ENCODE data around the gene TAF6L. TPM values are rescaled to one million over a fixed set of nuclear protein-coding genes. Genes with fewer than 3 reads are reported as not detected.
A peak's percentile ranks its signal among the peaks of the same experiment; 100 is the strongest.

TAF6L gene
- total RNA-seq, 2 donors from 2014 or later: 37.4 to 41.7 TPM

DNA sequence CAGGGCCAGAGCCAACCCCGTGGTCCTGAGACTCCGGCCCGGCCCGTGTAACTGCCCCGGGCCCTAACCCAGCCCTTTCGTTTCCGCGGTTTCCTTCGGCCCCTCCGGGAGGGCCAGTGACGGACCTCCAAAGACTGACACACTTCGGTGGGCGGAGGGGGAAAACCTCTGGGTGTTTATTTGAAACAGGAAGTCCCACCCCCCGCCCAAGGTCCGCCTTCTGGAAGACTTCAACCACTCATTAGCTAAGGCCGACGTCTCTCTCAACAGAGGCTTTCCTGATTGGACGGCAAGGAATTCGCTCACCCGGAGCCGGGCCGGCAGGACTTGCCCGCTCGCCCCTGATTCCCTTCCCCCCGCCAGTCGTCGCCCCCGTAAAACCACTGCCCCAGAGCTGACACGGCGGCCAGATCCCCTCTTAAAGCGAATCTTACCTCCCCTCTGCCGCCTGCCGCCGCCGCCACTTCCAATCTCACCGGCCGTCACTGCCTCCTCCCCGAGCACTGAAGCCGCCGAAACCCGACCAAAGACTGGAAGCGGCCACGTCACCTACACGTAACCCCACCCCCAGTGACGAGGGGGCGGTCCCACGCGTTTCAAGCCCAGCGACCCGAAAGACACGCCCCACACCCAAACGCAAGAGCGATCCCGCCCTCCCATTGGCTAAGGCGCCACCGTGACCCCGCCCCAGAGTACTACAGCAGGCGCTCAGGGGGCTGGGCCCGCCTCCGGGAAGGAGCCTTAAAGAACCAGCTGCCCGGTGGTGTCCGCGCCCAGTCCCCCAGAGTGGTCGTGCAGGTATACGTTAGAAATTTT, 60.5 kb downstream of the TAF6L start, which contains the start of gene STX5:
TSS of gene STX5 (minus strand) at position 532 of the 816 bp plus-strand sequence. CDS start 808 bp downstream, outside the sequence.
- H3K27ac ChIP-seq (ENCODE audit: low read depth, low read length): peak within 1 kb of the TSS; percentile 97
- Mint-ChIP-seq H3K9me3 (peaks cover 2% of the 10 kb centered on the region), H3K4me1 (peaks cover 20% of the 10 kb centered on the region), H3K36me3 (ENCODE audit: low read depth) (peaks cover 46% of the 10 kb centered on the region), H3K4me3 (peak within 1 kb of the TSS; percentile 99), H3K27me3 (ENCODE audit: insufficient read depth) (no peaks in the 10 kb centered on the region), H3K27ac (peak within 1 kb of the TSS; percentile 100)
- TF ChIP-seq, protein P1, sequence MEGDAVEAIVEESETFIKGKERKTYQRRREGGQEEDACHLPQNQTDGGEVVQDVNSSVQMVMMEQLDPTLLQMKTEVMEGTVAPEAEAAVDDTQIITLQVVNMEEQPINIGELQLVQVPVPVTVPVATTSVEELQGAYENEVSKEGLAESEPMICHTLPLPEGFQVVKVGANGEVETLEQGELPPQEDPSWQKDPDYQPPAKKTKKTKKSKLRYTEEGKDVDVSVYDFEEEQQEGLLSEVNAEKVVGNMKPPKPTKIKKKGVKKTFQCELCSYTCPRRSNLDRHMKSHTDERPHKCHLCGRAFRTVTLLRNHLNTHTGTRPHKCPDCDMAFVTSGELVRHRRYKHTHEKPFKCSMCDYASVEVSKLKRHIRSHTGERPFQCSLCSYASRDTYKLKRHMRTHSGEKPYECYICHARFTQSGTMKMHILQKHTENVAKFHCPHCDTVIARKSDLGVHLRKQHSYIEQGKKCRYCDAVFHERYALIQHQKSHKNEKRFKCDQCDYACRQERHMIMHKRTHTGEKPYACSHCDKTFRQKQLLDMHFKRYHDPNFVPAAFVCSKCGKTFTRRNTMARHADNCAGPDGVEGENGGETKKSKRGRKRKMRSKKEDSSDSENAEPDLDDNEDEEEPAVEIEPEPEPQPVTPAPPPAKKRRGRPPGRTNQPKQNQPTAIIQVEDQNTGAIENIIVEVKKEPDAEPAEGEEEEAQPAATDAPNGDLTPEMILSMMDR (conservative IDR thresholded peaks at IDR 0.05): no peak
- no peaks in the 10 kb centered on the region for H3K9me3 ChIP-seq (ENCODE audit: control insufficient read depth, low read length)
- peaks cover 2% of the 10 kb centered on the region for H3K4me1 ChIP-seq (ENCODE audit: control insufficient read depth, insufficient read depth, low read length)
- WGBS, 2 experiments (ENCODE audit: insufficient coverage in 1 of 2, insufficient read length in 1 of 2): 0% methylated on average over 9 to 65 of the region's 65 CpGs
- peak within 1 kb of the TSS; percentile 98 for H3K4me3 ChIP-seq (ENCODE audit: low read length)
- peak within 1 kb of the TSS; percentile 96 for H3K9ac ChIP-seq (ENCODE audit: extremely low read depth, low read length, poor library complexity, severe bottlenecking)
- H3K36me3 ChIP-seq (ENCODE audit: control insufficient read depth, insufficient read depth, low read length): peaks cover 55% of the 10 kb centered on the region
- peak; percentile 100 for DNase-seq
- no peaks in the 10 kb centered on the region for H3K27me3 ChIP-seq (ENCODE audit: control insufficient read depth, insufficient read depth, low read length, poor library complexity, severe bottlenecking)

DNA sequence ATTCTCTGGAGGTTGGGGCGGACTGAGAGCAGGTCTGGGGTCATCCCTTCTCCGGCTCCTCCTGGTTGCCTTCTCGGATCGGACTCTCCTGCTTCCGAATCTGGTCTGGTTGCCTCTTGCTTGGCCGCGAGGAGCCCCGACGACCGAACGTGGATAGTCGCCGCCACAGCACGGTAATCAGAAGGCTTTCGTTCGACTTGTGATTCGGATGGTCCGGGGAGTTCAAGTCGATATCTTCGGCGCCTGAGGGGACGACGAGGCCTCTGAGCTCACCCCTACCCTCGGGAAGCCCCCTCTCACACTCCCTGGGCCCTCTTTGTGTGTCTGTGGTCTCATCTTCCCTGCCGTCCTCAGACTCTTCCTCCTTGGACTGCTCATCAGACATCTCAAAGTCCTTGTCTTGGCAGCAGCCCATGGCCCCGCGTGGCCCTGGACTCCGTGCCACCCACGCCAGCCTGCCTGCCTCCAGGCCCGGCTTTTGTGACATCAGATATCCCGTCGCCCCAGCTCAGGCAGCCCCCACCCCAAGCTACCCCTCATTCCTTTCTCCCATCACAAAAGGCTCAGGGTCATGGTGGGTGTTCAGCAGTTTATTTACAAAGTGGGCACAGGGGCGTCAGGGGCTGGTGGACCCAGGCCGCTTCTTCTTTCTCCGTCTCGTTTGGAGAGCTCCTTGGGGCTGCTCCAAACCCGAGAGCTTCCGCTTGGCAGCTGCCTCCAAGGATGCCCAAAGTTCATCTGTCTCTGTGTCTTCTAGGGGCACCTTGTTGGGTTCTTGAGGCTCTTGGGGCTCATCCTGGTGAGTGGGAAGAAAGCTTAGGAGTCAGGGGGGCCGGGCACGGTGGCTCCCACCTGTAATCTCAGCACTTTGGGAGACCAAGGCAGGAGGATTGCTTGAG, 61.4 kb downstream of the TAF6L start, which contains the start of gene TEX54:
TSS of gene TEX54 (minus strand) at position 506 of the 899 bp plus-strand sequence.
- DNase-seq: no peak
- peak within 1 kb of the TSS; percentile 98 for H3K4me3 ChIP-seq (ENCODE audit: low read length)
- H3K9me3 ChIP-seq (ENCODE audit: control insufficient read depth, low read length): no peaks in the 10 kb centered on the region
- Mint-ChIP-seq H3K4me3 (peak within 1 kb of the TSS; percentile 99), H3K27ac (peak within 1 kb of the TSS; percentile 100), H3K4me1 (peaks cover 20% of the 10 kb centered on the region), H3K36me3 (ENCODE audit: low read depth) (peaks cover 40% of the 10 kb centered on the region), H3K9me3 (no peaks in the 10 kb centered on the region), H3K27me3 (ENCODE audit: insufficient read depth) (no peaks in the 10 kb centered on the region)
- peak within 1 kb of the TSS; percentile 97 for H3K27ac ChIP-seq (ENCODE audit: low read depth, low read length)
- peaks cover 49% of the 10 kb centered on the region for H3K36me3 ChIP-seq (ENCODE audit: control insufficient read depth, insufficient read depth, low read length)
- 4 to 19% methylated on average over 22 to 40 of the region's 40 CpGs for WGBS, 2 experiments (ENCODE audit: insufficient coverage in 1 of 2, insufficient read length in 1 of 2)
- TF ChIP-seq, protein P1 (conservative IDR thresholded peaks at IDR 0.05): no peak
- peak within 1 kb of the TSS; percentile 96 for H3K9ac ChIP-seq (ENCODE audit: extremely low read depth, low read length, poor library complexity, severe bottlenecking)
- H3K27me3 ChIP-seq (ENCODE audit: control insufficient read depth, insufficient read depth, low read length, poor library complexity, severe bottlenecking): no peaks in the 10 kb centered on the region
- peaks cover 2% of the 10 kb centered on the region for H3K4me1 ChIP-seq (ENCODE audit: control insufficient read depth, insufficient read depth, low read length)

DNA sequence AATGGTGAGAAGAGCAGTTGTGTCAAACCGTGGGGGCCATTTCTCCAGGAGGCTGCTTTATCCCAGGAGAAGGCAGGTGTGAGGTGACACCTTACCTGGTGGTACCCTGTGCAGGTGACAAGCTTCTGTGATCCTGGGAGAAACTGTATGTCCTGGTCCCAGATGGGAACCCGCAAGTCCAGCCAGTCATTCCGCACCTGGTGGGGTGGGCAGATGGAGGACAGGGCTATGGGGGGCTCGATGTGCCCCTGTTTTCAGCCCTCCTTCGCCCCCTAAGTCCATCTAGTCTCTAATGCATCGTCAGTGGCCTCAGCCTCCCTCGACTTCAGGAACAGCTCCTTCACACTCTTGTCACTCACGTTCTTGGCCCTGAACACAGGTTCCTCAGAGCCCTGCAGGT, 64.1 kb downstream of the TAF6L start:
- no peak for DNase-seq
- Histone ChIP-seq H3K36me3 (ENCODE audit: control insufficient read depth, insufficient read depth, low read length) (peaks cover 44% of the 10 kb centered on the region), H3K4me3 (ENCODE audit: low read length) (no peak overlapping the region), H3K27ac (ENCODE audit: low read depth, low read length) (no peak overlapping the region), H3K9ac (ENCODE audit: extremely low read depth, low read length, poor library complexity, severe bottlenecking) (no peak overlapping the region), H3K27me3 (ENCODE audit: control insufficient read depth, insufficient read depth, low read length, poor library complexity, severe bottlenecking) (no peaks in the 10 kb centered on the region), H3K9me3 (ENCODE audit: control insufficient read depth, low read length) (no peaks in the 10 kb centered on the region), H3K4me1 (ENCODE audit: control insufficient read depth, insufficient read depth, low read length) (no peaks in the 10 kb centered on the region)
- Mint-ChIP-seq H3K9me3 (no peaks in the 10 kb centered on the region), H3K27ac (no peak overlapping the region), H3K27me3 (ENCODE audit: insufficient read depth) (no peaks in the 10 kb centered on the region), H3K36me3 (ENCODE audit: low read depth) (peaks cover 35% of the 10 kb centered on the region), H3K4me3 (no peak overlapping the region), H3K4me1 (peaks cover 21% of the 10 kb centered on the region)
- TF ChIP-seq, protein P1 (conservative IDR thresholded peaks at IDR 0.05): no peak
- 92 to 93% methylated on average over 6 to 8 of the region's 8 CpGs for WGBS, 2 experiments (ENCODE audit: insufficient coverage in 1 of 2, insufficient read length in 1 of 2)

Measured in endodermal cell (in vitro differentiated cells).